Inferior parietal cortex (tissue), 1 donor: Measurements from ENCODE around the gene MYL9.

Experiments used
- DNase-seq: peaks from one replicate; pipeline ENCODE4 v3.0.0-alpha.2; 2016; ENCODE audit errors: extremely low spot score

Gene MYL9

DNA sequence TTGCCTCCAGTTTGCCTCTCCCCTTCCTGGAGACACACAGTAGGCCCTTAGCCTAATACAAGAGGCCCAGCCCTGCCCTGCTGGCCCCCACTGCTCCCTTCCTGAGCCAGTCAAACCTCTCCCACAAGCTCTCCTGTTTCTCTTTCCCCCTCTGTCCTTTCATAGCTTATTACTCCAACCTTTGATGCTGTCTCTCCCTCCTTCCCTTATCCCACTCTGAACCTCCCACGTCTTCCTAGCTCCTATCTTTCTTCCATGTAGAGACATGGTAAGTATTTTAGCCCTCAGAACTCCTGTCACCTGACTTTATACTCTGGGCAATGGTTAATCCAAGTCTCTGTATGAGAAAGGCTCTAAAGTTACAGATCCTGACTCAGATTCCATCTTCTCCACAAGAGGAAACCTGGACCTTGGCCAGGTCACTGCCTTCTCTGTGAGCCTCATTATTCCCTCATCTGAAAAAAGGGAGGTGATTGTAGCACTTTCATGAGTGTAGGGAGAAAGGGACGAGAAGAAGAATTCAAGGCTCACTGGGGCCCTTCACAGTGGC lies 38.8 kb downstream of the MYL9 start:
- DNase-seq, result no peak

- DNase-seq, result no peak
Measured at GRCh38 chr20:36582322-36582721, 41.0 kb downstream of the MYL9 start.

GRCh38 chr20:36582821-36583220 lies 41.5 kb downstream of the MYL9 start:
- DNase-seq, result no peak

DNA sequence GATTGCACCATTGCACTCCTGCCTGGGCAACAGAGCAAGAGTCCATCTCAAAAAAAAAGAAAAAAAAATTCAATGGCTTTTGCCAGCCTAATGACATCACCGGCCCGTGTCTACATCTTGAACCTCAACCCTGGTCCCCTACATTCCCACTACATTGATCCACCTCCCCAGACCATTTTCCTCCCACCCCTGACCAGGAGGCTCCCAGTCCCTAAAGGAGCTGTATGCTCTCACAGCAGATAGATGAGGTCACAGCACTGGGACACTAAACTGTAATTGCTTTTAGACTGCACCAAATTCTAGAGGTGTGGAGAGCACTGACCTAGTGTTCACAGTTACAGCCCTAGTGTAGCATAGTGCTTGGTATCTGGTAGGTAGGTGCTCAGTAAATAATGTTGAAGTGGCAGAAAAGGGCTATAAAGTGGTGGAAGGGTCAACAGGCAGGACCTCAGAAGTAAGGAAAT lies 42.7 kb downstream of the MYL9 start:
- no peak for DNase-seq

DNA sequence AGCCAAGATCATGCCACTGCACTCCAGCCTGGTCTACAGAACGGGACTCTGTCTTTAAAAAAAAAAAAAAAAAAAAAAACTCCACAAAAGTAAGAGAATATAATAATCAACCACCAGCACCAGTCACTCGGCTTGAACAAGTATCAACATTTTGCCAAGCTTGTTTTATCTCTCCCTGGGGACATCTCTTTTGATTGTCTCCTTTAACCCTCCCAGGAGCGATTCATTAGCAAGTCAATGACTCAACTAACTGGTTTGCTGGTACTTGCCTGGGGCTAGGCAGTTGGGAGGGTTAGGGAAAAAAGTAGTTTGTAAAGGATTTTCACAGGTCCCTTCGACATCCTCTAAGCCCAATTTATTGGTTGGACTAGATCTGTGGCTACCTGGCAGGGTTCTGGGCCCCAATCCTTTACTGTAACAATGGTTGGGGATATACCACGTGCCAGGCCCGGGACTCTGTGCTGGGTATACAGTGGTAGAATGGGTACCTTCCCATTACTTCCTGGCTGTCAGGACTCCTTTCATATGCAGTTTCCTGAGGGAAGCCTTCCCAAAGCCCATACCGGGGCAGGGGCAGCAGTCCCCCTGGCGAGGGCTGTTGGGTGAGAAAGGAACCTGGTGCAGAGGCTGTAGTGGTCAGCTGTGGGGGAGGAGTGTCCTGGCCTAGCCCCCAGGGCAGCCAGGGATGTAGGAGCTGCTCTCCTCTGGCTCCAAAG lies 44.2 kb downstream of the MYL9 start:
- no peak for DNase-seq

DNA sequence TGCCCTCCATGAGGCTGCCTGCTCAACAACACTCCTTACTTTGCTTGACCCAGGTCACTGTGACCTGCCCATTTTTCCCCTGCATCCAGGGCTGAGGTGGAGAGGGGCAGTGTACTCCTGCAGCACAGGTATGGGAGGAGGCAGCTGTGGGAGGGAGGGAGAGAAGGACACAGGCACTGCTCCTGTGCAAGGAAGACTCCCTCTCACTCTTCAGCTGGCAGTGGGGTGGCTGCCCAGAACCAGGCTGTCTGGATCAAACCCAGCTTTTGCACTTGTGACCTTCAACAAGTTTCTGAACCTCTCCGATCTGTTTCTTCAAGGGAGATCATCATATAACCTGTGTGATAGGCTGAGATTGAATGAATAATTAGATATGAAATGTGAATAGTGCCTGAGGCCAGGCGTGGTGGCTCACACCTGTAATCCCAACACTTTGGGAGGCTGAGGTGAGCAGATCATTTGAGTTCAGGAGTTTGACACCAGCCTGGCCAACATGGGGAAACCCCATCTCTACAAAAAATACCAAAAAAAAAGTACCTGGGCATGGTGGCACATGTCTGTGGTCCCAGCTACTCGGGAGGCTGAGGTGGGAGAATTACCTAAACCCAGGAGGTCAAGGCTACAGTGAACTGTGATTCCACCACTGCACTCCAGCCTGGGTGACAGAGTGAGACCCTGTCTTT lies 46.2 kb downstream of the MYL9 start:
- DNase-seq, result no peak

GRCh38 chr20:36591281-36591680 lies 50.0 kb downstream of the MYL9 start:
- no peak for DNase-seq

- peak; percentile 48 for DNase-seq
Measured at GRCh38 chr20:36591854-36592641, 50.7 kb downstream of the MYL9 start.

GRCh38 chr20:36593347-36593929 lies 52.1 kb downstream of the MYL9 start:
- DNase-seq, result no peak

- DNase-seq, result peak; percentile 17
Measured at GRCh38 chr20:36599912-36600345, 58.6 kb downstream of the MYL9 start.
